Right lobe of liver (tissue), 4 donors: ENCODE results near the gene PEAK3.

Experiments used
- CTCF ChIP-seq, 4 donors: fragments of 200-600 bp in 3 of 4; fragments of 450-650 bp in 1 of 4; IDR thresholded peaks; one replicate each; pipeline versions ENCODE4 v1.5.1 to v1.8.0; 2016 to 2022; ENCODE audit warnings: antibody characterized with exemption in 4 of 4, mild to moderate bottlenecking in 2 of 4
- POLR2A ChIP-seq: fragments of 450-650 bp; IDR thresholded peaks from one replicate; pipeline ENCODE4 v1.6.1; 2017; ENCODE audit warnings: antibody characterized with exemption, mild to moderate bottlenecking
- donor health status: DM: no; HTN: no; CAD: no.
- donor health status: DM: no; HTN: no; CAD: no.
- donor health status: DM: no; HTN: yes; CAD: no.

- no peak for TF ChIP-seq CTCF (IDR thresholded peaks at IDR 0.05)
- no peak for TF ChIP-seq POLR2A
Observed at GRCh38 chr19:2296141-2296540, 14.2 kb upstream of the PEAK3 start.
